Keratinocyte (primary cell): ENCODE results near the gene ZNF581. TPM values are rescaled to one million over a fixed set of nuclear protein-coding genes. Genes with fewer than 3 reads are reported as not detected.

Experiments used
- DNase-seq: peaks from one replicate; pipeline ENCODE4 v3.0.0-alpha.2; 2011; ENCODE audit warnings: low read depth, missing footprints, low spot score
- FAIRE-seq: peaks from 2 replicates; lab custom pipeline; 2011; peaks lifted over from hg19 to GRCh38; lab: Jason Lieb, UNC
- H2AFZ ChIP-seq: 2 replicates; pipeline ENCODE4 v1.6.0; 2012; ENCODE audit warnings: low read length, control low read depth, inconsistent platforms; ENCODE audit not compliant: control insufficient read depth
- H3K27ac ChIP-seq: 2 replicates; pipeline ENCODE4 v1.5.1; 2011; ENCODE audit warnings: low read length; ENCODE audit not compliant: control insufficient read depth, insufficient read depth
- H3K27me3 ChIP-seq: 3 replicates; pipeline ENCODE4 v1.6.0; 2011; ENCODE audit warnings: low read length; ENCODE audit not compliant: control insufficient read depth, insufficient read depth; ENCODE audit errors: extremely low read depth
- H3K36me3 ChIP-seq, 2 experiments: 2 replicates in 1 of 2; 3 replicates in 1 of 2; pipeline ENCODE4 v1.5.1; 2011; ENCODE audit warnings: low read length in 2 of 2, mild to moderate bottlenecking in 1 of 2; ENCODE audit not compliant: control insufficient read depth in 2 of 2, insufficient read depth in 2 of 2; ENCODE audit errors: extremely low read depth in 1 of 2
- H3K4me1 ChIP-seq: 3 replicates; pipeline ENCODE4 v1.5.1; 2011; ENCODE audit warnings: low read length; ENCODE audit not compliant: control insufficient read depth, insufficient read depth; ENCODE audit errors: extremely low read depth
- H3K4me2 ChIP-seq: 3 replicates; pipeline ENCODE4 v1.6.0; 2011; ENCODE audit warnings: low read depth, low read length; ENCODE audit not compliant: control insufficient read depth, insufficient read depth; ENCODE audit errors: extremely low read depth
- H3K4me3 ChIP-seq, 3 experiments: fragments of 200-600 bp in 1 of 3; sonication (generic) in 1 of 3; 2 replicates in 2 of 3; 3 replicates in 1 of 3; pipeline ENCODE4 v1.5.1; 2011 to 2016; ENCODE audit warnings: low read length in 3 of 3, mild to moderate bottlenecking in 3 of 3, control low read depth in 2 of 3, inconsistent platforms in 1 of 3, low read depth in 1 of 3, mixed read lengths in 1 of 3, mixed run types in 1 of 3, moderate library complexity in 1 of 3; ENCODE audit not compliant: control insufficient read depth in 2 of 3, insufficient read depth in 2 of 3; ENCODE audit errors: extremely low read depth in 1 of 3
- H3K79me2 ChIP-seq: 2 replicates; pipeline ENCODE4 v1.6.0; 2012; ENCODE audit warnings: low read length; ENCODE audit not compliant: control insufficient read depth, insufficient read depth
- H3K9ac ChIP-seq: 3 replicates; pipeline ENCODE4 v1.6.0; 2011; ENCODE audit warnings: low read length; ENCODE audit not compliant: control insufficient read depth, insufficient read depth; ENCODE audit errors: extremely low read depth
- H3K9me1 ChIP-seq: 3 replicates; pipeline ENCODE4 v1.6.0; 2011; ENCODE audit warnings: low read length; ENCODE audit not compliant: control insufficient read depth, insufficient read depth; ENCODE audit errors: extremely low read depth
- H3K9me3 ChIP-seq: 2 replicates; pipeline ENCODE4 v1.5.1; 2012; ENCODE audit warnings: low read depth, low read length; ENCODE audit not compliant: control insufficient read depth
- H4K20me1 ChIP-seq: 3 replicates; pipeline ENCODE4 v1.6.0; 2011; ENCODE audit warnings: low read length; ENCODE audit not compliant: control insufficient read depth, insufficient read depth; ENCODE audit errors: extremely low read depth
- CTCF ChIP-seq, 3 experiments: IDR thresholded peaks in 1 of 3; conservative IDR thresholded peaks in 1 of 3; optimal IDR thresholded peaks in 1 of 3; 2 replicates in 2 of 3; 3 replicates in 1 of 3; pipeline versions ENCODE3 to v1.5.1; 2011; ENCODE audit warnings: low read length in 3 of 3, mild to moderate bottlenecking in 3 of 3, moderate library complexity in 2 of 3, control low read depth in 1 of 3, inconsistent platforms in 1 of 3; ENCODE audit not compliant: insufficient read depth in 2 of 3; ENCODE audit errors: extremely low read depth in 1 of 3
- EZH2 ChIP-seq: IDR thresholded peaks from one replicate; pipeline ENCODE4 v1.6.1; 2012; ENCODE audit warnings: inconsistent platforms, mild to moderate bottlenecking, low read length, moderate library complexity
- dilution Hi-C: fragments of 300-500 bp; cut with MboI; formaldehyde crosslinking; loops from one replicate; pipeline ENCODE4 v1.7.0; 2020; ENCODE audit warnings: low sequenced_read_pairs; ENCODE audit not compliant: extremely low pct_ligation_motif_present
- polyA plus RNA-seq, 5 experiments: library from polyadenylated mRNA; depleted of rRNA in 3 of 5; stranded (reverse) in 3 of 5; stranded (forward) in 1 of 5; unstranded in 1 of 5; fragments of >200 nt; gene quantifications; 1 replicate in 1 of 5; 2 replicates in 3 of 5; 3 replicates in 1 of 5; pipeline versions ENCODE4 v1.2.1 to v1.2.3, GENCODE V29; 2011 to 2012; ENCODE audit warnings: missing spikeins in 2 of 5, low read depth in 1 of 5, low replicate concordance in 1 of 5

Gene ZNF581
- polyA plus RNA-seq, 1 donor (not counting 4 experiments of a cell fraction or from before 2014, with no cell fraction given), result 14.8 TPM

GRCh38 chr19:55666343-55667005 is 23.0 kb downstream of the ZNF581 start:
- dilution Hi-C loops, result no loop called here
- FAIRE-seq (no peak), DNase-seq (no peak)
- H3K4me1 ChIP-seq, result peaks cover 9% of the 10 kb centered on the region
- TF ChIP-seq CTCF (optimal IDR thresholded peaks at IDR 0.05 in 1 of 3, IDR thresholded peaks at IDR 0.05 in 1 of 3, conservative IDR thresholded peaks at IDR 0.05 in 1 of 3; ENCODE audit: extremely low read depth in 1 of 3, insufficient read depth in 2 of 3, low read length in 3 of 3), result no peak
- no peak for TF ChIP-seq EZH2
- no peak overlapping the region for H2AFZ ChIP-seq
- no peak overlapping the region for H3K9ac ChIP-seq
- H3K36me3 ChIP-seq, result peaks cover 60% of the 10 kb centered on the region in 2 experiments
- H3K9me3 ChIP-seq, result no peaks in the 10 kb centered on the region
- no peaks in the 10 kb centered on the region for H3K27me3 ChIP-seq
- H4K20me1 ChIP-seq, result peaks cover 48% of the 10 kb centered on the region
- peaks cover 93% of the 10 kb centered on the region for H3K79me2 ChIP-seq
- H3K27ac ChIP-seq, result no peak overlapping the region
- H3K4me3 ChIP-seq, result no peak overlapping the region
- no peak overlapping the region for H3K4me2 ChIP-seq
- H3K9me1 ChIP-seq, result peaks cover 2% of the 10 kb centered on the region

- FAIRE-seq (no peak), DNase-seq (no peak)
- H3K9me1 ChIP-seq, result peaks cover 2% of the 10 kb centered on the region
- peaks cover 54 to 55% of the 10 kb centered on the region in 2 experiments for H3K36me3 ChIP-seq
- TF ChIP-seq CTCF (optimal IDR thresholded peaks at IDR 0.05 in 1 of 3, IDR thresholded peaks at IDR 0.05 in 1 of 3, conservative IDR thresholded peaks at IDR 0.05 in 1 of 3; ENCODE audit: extremely low read depth in 1 of 3, insufficient read depth in 2 of 3, low read length in 3 of 3) (no peak), EZH2 (no peak)
- H3K9me3 ChIP-seq, result no peaks in the 10 kb centered on the region
- dilution Hi-C loops, result no loop called here
- peaks cover 9% of the 10 kb centered on the region for H3K4me1 ChIP-seq
- H3K4me3 ChIP-seq, result no peak overlapping the region
- H3K9ac ChIP-seq, result no peak overlapping the region
- H3K79me2 ChIP-seq, result peaks cover 90% of the 10 kb centered on the region
- no peak overlapping the region for H3K27ac ChIP-seq
- no peaks in the 10 kb centered on the region for H3K27me3 ChIP-seq
- peaks cover 48% of the 10 kb centered on the region for H4K20me1 ChIP-seq
- no peak overlapping the region for H2AFZ ChIP-seq
- no peak overlapping the region for H3K4me2 ChIP-seq
Measured at GRCh38 chr19:55667006-55667381, 23.5 kb downstream of the ZNF581 start.
